ENCODE measurements around the gene PLEKHA4.
A peak's percentile ranks its signal among the peaks of the same experiment; 100 is the strongest.

- TF ChIP-seq CTCF (IDR thresholded peaks at IDR 0.05), result peak in 2 of 7 experiments; percentile 3 to 8
- no peak for TF ChIP-seq POLR2A (IDR thresholded peaks at IDR 0.05)
Observed at GRCh38 chr19:48819366-48819816, 49.0 kb downstream of the PLEKHA4 start.
